Measurements from ENCODE around the gene SFI1. TPM values are rescaled to one million over a fixed set of nuclear protein-coding genes. Genes with fewer than 3 reads are reported as not detected.

Gene SFI1, protein sequence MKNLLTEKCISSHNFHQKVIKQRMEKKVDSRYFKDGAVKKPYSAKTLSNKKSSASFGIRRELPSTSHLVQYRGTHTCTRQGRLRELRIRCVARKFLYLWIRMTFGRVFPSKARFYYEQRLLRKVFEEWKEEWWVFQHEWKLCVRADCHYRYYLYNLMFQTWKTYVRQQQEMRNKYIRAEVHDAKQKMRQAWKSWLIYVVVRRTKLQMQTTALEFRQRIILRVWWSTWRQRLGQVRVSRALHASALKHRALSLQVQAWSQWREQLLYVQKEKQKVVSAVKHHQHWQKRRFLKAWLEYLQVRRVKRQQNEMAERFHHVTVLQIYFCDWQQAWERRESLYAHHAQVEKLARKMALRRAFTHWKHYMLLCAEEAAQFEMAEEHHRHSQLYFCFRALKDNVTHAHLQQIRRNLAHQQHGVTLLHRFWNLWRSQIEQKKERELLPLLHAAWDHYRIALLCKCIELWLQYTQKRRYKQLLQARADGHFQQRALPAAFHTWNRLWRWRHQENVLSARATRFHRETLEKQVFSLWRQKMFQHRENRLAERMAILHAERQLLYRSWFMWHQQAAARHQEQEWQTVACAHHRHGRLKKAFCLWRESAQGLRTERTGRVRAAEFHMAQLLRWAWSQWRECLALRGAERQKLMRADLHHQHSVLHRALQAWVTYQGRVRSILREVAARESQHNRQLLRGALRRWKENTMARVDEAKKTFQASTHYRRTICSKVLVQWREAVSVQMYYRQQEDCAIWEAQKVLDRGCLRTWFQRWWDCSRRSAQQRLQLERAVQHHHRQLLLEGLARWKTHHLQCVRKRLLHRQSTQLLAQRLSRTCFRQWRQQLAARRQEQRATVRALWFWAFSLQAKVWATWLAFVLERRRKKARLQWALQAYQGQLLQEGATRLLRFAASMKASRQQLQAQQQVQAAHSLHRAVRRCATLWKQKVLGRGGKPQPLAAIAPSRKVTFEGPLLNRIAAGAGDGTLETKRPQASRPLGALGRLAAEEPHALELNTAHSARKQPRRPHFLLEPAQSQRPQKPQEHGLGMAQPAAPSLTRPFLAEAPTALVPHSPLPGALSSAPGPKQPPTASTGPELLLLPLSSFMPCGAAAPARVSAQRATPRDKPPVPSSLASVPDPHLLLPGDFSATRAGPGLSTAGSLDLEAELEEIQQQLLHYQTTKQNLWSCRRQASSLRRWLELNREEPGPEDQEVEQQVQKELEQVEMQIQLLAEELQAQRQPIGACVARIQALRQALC
- 14.1 and 17.1 TPM in 2 replicates for total RNA-seq

GRCh38 chr22:31496007-31496734, at the start of gene SFI1:
Gene SFI1 (plus strand): TSS chr22:31496536. CDS start chr22:31508285, 11,749 bp downstream.

GRCh38 chr22:31489632-31490495, 6.5 kb upstream of the SFI1 start, which contains the start of gene EIF4ENIF1:
Gene EIF4ENIF1 (minus strand): TSS chr22:31489842. CDS start chr22:31488718, 1,124 bp downstream.

DNA sequence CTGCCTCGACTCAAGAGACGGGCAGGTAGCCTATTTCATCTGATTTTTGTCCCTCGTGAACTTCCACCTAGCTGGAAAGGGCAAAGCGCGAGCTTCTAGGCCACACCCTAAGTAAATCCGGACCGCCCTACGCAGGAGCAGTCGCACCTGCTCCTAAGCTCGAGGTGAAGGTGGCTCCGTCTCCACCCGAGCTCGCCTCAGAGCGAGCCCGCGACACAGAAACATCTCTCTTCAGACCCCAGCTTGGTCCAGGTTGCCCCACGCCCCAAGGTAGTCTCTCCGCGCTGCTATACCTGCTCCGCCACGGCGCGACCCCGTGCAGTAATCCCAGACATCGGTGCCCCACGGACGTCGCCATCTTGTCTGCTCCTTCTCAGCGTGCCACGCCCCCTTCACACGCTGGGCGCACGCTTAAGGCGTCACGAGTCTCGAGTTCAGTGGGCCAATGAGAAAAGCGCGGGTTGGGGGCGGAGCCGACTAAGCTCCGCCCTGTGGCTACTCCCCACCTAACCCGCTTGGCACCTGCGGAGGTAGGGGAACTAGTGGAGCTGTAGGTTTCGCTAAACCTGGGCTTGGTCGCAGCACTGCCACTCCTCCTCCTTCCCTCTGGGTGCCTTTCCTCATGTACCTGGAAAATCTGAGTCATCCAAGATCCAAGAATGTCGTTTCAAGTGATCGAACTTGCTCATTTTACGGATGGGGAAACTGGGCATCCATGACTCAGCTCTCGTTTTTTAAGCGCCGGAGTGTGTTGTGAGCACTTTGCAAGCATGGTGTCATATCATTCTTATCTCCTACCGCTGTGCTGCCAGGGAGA, 165.7 kb downstream of the SFI1 start, which contains the start of gene PISD:
PISD (minus strand) TSS at position 365 of the 817 bp plus-strand sequence; CDS start at position 358, 7 bp downstream.

Other genes with a start within 250 kb of the SFI1 start
- 9.5 and 11.3 TPM in 2 replicates for gene PIK3IP1, start 204.0 kb upstream of the SFI1 start, total RNA-seq
- 22.6 and 24.7 TPM in 2 replicates for gene PATZ1, start 150.2 kb upstream of the SFI1 start, total RNA-seq
- gene DRG1, start 96.9 kb upstream of the SFI1 start, total RNA-seq = 76.8 and 81.6 TPM in 2 replicates
- gene EIF4ENIF1, start 6.7 kb upstream of the SFI1 start, total RNA-seq = 6.2 and 8.4 TPM in 2 replicates
- gene PISD, start 165.7 kb downstream of the SFI1 start, total RNA-seq = 38.5 and 40.6 TPM in 2 replicates

Data from bronchus fibroblast of lung (primary cell).